NCI-H187 (cell line): ENCODE measurements around the gene MAPK8IP3.

Experiments used
- DNase-seq, 2 experiments: peaks; one replicate each; lab custom pipeline; 2025; lab: John Stamatoyannopoulos, UW

Gene MAPK8IP3

GRCh38 chr16:1809281-1809801 lies 103.3 kb downstream of the MAPK8IP3 start:
- DNase-seq = no peak

GRCh38 chr16:1810106-1810505 lies 104.1 kb downstream of the MAPK8IP3 start:
- DNase-seq = no peak

DNA sequence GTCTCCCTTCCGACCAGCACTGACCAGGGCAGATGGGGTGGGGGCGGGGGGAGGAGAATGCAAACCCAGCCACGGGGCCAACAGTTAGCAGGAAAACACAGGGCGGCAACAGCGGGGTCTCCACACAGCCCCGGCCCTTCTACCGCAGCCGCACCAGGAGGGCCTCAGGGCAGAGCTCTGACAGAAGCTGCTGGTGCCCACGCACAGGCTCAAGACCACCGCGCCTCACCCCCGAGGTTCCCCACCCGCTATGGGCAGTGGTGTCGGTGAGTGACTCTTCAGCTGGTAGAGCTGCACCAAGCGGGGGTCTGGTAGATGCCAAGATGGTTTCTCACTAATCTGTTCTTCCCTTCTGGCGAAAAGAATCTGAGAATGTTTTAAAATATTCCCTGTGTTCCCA lies 104.5 kb downstream of the MAPK8IP3 start:
- DNase-seq = no peak

DNA sequence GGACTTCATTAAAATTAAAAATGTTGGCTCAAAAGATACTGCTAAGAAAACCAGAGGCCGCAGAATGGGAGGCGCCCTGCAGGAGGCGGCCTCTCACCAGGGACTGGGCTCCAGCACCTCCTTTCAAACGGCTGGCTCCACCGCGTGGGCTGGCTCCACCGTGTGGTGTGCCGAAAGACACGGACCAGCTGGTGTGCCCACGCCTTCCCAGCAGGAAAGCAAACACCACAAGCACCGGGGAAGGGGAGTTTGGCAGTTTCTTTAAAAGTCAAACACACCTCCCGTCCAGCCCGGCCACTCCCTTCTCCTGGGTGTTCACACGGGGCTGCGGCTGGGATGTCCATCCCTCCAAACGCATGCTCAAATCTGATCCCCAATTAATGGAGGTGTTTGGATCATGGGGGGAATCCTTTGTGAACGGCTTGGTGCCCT lies 106.8 kb downstream of the MAPK8IP3 start:
- DNase-seq = peak; percentile 56 to 65

GRCh38 chr16:1815461-1815860 lies 109.5 kb downstream of the MAPK8IP3 start:
- no peak for DNase-seq

DNA sequence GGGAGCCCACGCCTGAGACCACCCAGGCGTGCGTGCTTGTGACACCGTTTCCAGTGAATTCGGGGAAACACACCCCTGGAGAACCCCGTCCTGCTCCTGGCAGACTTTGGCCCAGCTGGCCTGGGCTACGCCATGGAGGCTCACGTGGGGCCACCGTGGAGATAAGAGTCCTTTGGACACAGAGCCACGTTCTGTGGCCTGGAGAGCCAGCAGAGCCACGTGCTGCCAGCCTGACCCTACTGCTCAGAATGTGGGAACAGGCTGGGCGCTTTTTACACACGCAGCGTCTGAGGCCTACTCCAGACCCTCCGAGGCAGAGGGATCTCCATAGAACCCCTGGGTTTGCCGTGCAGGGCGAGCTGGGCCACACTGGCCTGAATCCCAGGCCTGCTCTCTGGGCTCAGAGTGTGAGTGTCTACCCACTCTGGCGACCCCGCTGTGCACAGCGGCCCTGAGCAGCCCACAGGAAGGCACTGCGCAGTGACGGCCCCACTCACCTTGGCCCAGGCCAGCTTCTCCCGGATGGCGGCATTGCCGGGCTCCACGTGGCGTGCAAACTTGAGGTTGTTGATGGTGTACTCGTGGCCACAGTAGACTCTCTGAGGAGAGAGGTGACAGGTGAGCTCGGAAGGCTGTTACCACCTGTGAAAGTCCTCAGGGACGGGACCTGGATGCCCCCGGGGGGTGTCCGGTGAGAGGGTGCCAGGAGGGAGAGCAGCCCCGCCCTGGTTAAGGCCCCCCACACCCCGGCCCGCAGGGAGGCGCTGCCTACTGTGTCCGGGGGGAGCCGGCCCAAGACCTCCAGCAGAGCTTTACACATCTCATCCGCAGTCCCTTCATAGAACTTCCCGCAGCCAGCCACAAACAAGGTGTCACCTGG lies 110.6 kb downstream of the MAPK8IP3 start:
- DNase-seq = no peak

- no peak for DNase-seq
Observed at GRCh38 chr16:1817276-1817589, 111.2 kb downstream of the MAPK8IP3 start.

DNA sequence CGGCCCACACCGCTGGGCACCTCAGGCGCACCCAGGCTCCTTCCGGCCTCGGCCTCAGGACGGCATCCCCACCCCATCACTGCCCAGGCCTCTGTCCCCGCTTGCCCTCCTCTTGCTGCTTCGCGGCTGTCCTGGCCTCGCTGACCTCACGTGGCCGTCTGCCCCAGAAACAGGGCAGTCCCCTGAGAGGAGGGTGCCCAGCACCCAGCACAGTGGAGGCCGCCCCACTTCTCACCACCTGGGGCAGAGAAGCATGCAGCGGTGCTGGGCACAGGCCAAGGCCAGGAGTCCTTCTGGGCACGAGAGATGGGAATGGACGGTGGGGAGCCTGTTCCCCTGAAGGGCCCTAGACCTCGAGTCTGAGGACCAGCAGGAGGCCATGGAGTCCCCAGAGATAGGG lies 111.7 kb downstream of the MAPK8IP3 start:
- no peak for DNase-seq

DNA sequence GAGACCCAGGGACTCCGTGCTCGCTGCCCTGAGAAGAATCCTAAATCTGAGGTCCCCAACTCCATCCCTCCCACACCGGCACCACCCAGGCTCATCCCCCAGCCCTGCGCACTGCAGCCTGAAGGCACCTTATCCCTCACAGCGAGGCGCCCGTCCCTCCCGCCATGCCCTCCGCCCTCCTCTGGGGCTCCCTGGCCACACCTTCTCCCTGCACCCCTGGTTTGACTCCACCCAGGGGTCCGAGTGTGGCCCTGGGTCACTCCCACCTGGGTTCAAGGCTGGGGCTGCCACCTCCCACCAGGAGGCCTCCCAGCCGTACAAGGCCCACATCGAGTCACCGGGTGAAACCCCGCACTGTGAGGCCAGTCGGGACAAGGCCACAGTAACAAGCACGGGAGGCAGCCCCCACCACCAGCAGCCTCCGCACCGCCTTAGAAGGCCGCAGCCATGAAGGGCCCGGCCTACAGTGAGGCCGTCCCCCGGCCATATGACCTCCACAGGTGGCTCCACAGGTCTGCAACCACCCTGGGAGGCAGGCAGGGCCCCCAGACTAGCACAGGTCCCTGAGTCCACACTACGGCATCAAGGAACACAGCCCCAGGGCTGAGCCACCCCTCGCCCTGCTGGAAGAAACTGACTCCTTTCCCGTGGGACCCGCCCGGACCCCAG lies 112.3 kb downstream of the MAPK8IP3 start:
- DNase-seq = no peak

- DNase-seq = no peak
Observed at GRCh38 chr16:1818873-1819525, 113.0 kb downstream of the MAPK8IP3 start.

- no peak for DNase-seq
Observed at GRCh38 chr16:1819611-1820010, 113.6 kb downstream of the MAPK8IP3 start.
